Activated naive CD8-positive, alpha-beta T cell treated with anti-CD3 and anti-CD28 coated beads, Interleukin-2, amount 10 ng/mL, durations not matched to agents 7 days and 5 days (primary cell): Measurements from ENCODE around the gene LYSMD3. TPM values are rescaled to one million over a fixed set of nuclear protein-coding genes. Genes with fewer than 3 reads are reported as not detected.

Experiments used
- ATAC-seq: fragments of 150-1000 bp; cut with Tn5 transposase; one replicate; pipeline ENCODE4 v1.10.0; 2021; ENCODE audit warnings: low read depth, moderate library complexity
- POLR2A ChIA-PET: fragments of 350-600 bp; sonication (Branson Sonifier 250); formaldehyde crosslinking; loops from one replicate; lab custom pipeline; 2021; ENCODE audit warnings: antibody characterized with exemption; lab: Charles Lee
- DNase-seq: peaks from one replicate; pipeline ENCODE4 v3.0.0; 2021
- H3K27ac Mint-ChIP-seq: one replicate; pipeline ENCODE4 v1.8.0; 2022; ENCODE audit warnings: mild to moderate bottlenecking, mixed read lengths
- H3K27me3 Mint-ChIP-seq: one replicate; pipeline ENCODE4 v1.8.0; 2022; ENCODE audit warnings: mild to moderate bottlenecking, moderate library complexity, mixed read lengths
- H3K36me3 Mint-ChIP-seq: one replicate; pipeline ENCODE4 v1.8.0; 2021; ENCODE audit warnings: mild to moderate bottlenecking, mixed read lengths
- H3K4me1 Mint-ChIP-seq: one replicate; pipeline ENCODE4 v1.8.0; 2021; ENCODE audit warnings: mixed read lengths
- H3K4me3 Mint-ChIP-seq: one replicate; pipeline ENCODE4 v1.8.0; 2022; ENCODE audit warnings: mild to moderate bottlenecking, moderate library complexity, mixed read lengths
- H3K9me3 Mint-ChIP-seq: one replicate; pipeline ENCODE4 v1.8.0; 2021; ENCODE audit warnings: mixed read lengths
- total RNA-seq, 2 experiments: library from RNA; stranded (reverse); gene quantifications; one replicate each; pipeline ENCODE4 v1.2.3, GENCODE V29; 2021

Gene LYSMD3
- total RNA-seq, 2 experiments from 2014 or later: 21.3 to 22.0 TPM

DNA sequence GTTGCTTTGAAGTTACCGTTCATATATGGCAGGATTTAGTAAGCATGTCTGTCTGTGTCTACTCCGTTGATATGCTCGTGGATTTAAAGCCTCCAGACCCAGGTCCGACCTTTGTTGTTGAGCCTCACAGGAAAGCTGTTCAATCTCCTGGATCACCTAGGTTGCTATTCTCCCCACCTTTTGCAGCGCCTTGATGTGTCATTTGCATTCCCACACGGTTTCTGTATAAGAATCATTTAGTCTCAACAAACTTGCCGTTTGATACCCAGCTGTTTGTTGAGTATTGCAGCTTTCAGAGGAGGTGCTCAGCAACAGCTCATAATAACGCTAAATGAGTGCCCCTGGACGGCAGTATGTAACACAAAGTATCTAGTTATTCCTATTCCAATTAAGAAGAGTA is 28.0 kb upstream of the LYSMD3 start:
- Mint-ChIP-seq H3K4me1 (peaks cover 3% of the 10 kb centered on the region), H3K4me3 (no peak overlapping the region), H3K27me3 (peaks cover 69% of the 10 kb centered on the region), H3K27ac (no peak overlapping the region), H3K36me3 (no peaks in the 10 kb centered on the region), H3K9me3 (no peaks in the 10 kb centered on the region)
- ATAC-seq (no peak), DNase-seq (no peak)
- POLR2A ChIA-PET: no interaction called here

DNA sequence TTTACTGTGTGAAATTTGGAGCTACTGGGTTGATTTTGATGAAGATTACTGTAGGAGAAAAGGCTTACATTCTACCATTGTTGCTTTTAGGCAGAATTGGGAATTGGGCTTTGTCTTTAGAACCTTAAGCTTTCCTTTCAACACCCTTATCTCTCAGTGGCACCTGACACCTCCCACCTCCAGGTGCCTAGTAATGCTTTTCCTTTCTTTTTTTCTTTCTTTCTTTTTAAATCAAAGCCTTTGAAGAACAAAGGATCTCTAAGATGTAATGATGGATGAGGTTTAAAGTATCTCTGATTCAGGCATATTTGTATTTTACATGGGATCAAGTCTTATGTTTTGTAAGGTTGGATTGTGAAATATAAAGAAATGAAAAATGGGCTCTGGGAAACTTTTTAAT is 26.3 kb upstream of the LYSMD3 start:
- no peaks in the 10 kb centered on the region for H3K36me3 Mint-ChIP-seq
- H3K4me3 Mint-ChIP-seq: no peak overlapping the region
- ATAC-seq (no peak), DNase-seq (no peak)
- H3K27ac Mint-ChIP-seq: no peak overlapping the region
- H3K9me3 Mint-ChIP-seq: no peaks in the 10 kb centered on the region
- H3K4me1 Mint-ChIP-seq: peaks cover 3% of the 10 kb centered on the region
- H3K27me3 Mint-ChIP-seq: peaks cover 63% of the 10 kb centered on the region
- POLR2A ChIA-PET: no interaction called here

- Mint-ChIP-seq H3K9me3 (no peaks in the 10 kb centered on the region), H3K27me3 (peaks cover 59% of the 10 kb centered on the region), H3K4me3 (no peak overlapping the region), H3K4me1 (peaks cover 3% of the 10 kb centered on the region), H3K36me3 (no peaks in the 10 kb centered on the region), H3K27ac (no peak overlapping the region)
- DNase-seq (no peak), ATAC-seq (no peak)
- POLR2A ChIA-PET: no interaction called here
These were observed 25.1 kb upstream of the LYSMD3 start for GRCh38 chr5:90554358-90555006.

GRCh38 chr5:90553711-90554110 is 24.3 kb upstream of the LYSMD3 start:
- Mint-ChIP-seq H3K4me1 (peaks cover 3% of the 10 kb centered on the region), H3K9me3 (no peaks in the 10 kb centered on the region), H3K27me3 (peaks cover 57% of the 10 kb centered on the region), H3K4me3 (no peak overlapping the region), H3K27ac (no peak overlapping the region), H3K36me3 (no peaks in the 10 kb centered on the region)
- POLR2A ChIA-PET: no interaction called here
- DNase-seq (no peak), ATAC-seq (no peak)

GRCh38 chr5:90551376-90551775 is 22.0 kb upstream of the LYSMD3 start:
- peaks cover 38% of the 10 kb centered on the region for H3K27me3 Mint-ChIP-seq
- DNase-seq (no peak), ATAC-seq (no peak)
- no peaks in the 10 kb centered on the region for H3K4me1 Mint-ChIP-seq
- H3K9me3 Mint-ChIP-seq: no peaks in the 10 kb centered on the region
- POLR2A ChIA-PET: no interaction called here
- no peaks in the 10 kb centered on the region for H3K36me3 Mint-ChIP-seq
- H3K27ac Mint-ChIP-seq: no peak overlapping the region
- H3K4me3 Mint-ChIP-seq: no peak overlapping the region

DNA sequence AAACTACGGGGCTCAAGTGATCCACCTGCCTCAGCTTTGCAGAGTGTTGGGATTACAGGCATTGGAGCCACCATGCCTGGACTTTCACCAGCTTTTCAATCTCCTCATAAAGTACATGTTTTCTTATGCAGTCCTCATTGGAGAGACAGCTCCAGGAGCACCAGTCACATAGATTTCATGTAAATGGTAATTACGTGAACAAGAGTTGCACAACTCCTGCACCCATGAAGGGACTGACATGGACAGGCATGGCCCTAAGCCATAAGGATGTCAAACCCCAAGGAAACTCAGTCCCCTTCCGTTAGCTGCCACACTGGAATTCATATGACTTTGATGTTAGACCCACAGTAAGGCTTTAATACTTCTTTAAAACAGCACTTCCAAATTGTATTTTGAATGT is 21.6 kb upstream of the LYSMD3 start:
- ATAC-seq (no peak), DNase-seq (no peak)
- H3K27me3 Mint-ChIP-seq: peaks cover 35% of the 10 kb centered on the region
- H3K27ac Mint-ChIP-seq: no peak overlapping the region
- no peaks in the 10 kb centered on the region for H3K9me3 Mint-ChIP-seq
- no peak overlapping the region for H3K4me3 Mint-ChIP-seq
- POLR2A ChIA-PET: no interaction called here
- H3K4me1 Mint-ChIP-seq: no peaks in the 10 kb centered on the region
- no peaks in the 10 kb centered on the region for H3K36me3 Mint-ChIP-seq

DNA sequence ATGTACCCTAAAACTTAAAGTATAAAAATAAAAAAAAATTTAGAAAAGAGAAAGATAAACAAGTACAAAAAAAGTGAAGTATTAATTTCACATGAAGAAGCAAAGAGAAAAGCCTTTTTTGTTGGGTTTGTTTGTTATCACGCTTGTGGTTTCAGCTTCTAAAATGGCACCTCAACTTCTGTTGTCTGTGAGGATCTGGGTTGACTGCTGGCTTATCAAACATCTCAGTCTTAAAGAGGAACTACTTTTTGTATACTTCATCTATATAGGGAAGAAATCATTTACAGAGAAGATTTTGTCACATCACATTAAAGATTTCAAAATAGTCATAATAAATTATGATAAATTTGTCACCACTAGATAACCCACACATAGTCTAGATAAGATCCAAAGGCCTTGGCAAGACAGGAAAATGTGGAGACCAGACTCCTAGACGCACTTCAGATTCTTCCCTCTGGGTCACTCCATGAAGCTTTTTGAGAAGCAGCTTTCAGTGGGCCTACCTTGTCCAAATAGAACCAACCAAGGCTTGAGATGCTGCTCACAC is 20.4 kb upstream of the LYSMD3 start:
- H3K36me3 Mint-ChIP-seq: no peaks in the 10 kb centered on the region
- H3K27me3 Mint-ChIP-seq: peaks cover 27% of the 10 kb centered on the region
- DNase-seq: no peak
- no peak for ATAC-seq
- no peaks in the 10 kb centered on the region for H3K4me1 Mint-ChIP-seq
- no peak overlapping the region for H3K4me3 Mint-ChIP-seq
- no peak overlapping the region for H3K27ac Mint-ChIP-seq
- no peaks in the 10 kb centered on the region for H3K9me3 Mint-ChIP-seq
- POLR2A ChIA-PET: no interaction called here

DNA sequence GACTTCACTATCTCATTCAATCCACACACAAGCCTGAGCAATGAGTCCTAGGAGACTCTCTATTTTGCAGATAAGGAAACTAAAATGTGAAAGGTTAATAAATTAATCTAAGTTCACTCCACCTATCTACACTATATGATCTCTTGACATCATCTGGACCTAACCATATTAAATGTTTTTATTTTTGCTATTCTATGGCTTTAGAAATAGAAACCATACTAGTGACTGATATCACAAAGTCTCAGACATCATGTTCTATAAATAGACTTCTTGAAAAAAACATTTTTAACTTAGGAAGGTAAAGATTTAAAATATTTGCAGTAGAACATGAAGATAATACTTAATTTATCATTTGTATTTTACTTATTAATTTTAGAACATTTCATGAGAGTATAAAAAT is 19.8 kb upstream of the LYSMD3 start:
- ATAC-seq: no peak
- peaks cover 30% of the 10 kb centered on the region for H3K27me3 Mint-ChIP-seq
- H3K9me3 Mint-ChIP-seq: no peaks in the 10 kb centered on the region
- H3K4me3 Mint-ChIP-seq: no peak overlapping the region
- no peaks in the 10 kb centered on the region for H3K4me1 Mint-ChIP-seq
- DNase-seq: no peak
- no peaks in the 10 kb centered on the region for H3K36me3 Mint-ChIP-seq
- H3K27ac Mint-ChIP-seq: no peak overlapping the region
- POLR2A ChIA-PET: no interaction called here

GRCh38 chr5:90548069-90548593 is 18.7 kb upstream of the LYSMD3 start:
- Mint-ChIP-seq H3K36me3 (no peaks in the 10 kb centered on the region), H3K4me3 (no peak overlapping the region), H3K27ac (no peak overlapping the region), H3K4me1 (no peaks in the 10 kb centered on the region), H3K27me3 (peaks cover 29% of the 10 kb centered on the region), H3K9me3 (no peaks in the 10 kb centered on the region)
- ATAC-seq (no peak), DNase-seq (no peak)
- POLR2A ChIA-PET: no interaction called here

GRCh38 chr5:90547072-90547536 is 17.7 kb upstream of the LYSMD3 start:
- H3K27ac Mint-ChIP-seq: no peak overlapping the region
- DNase-seq (no peak), ATAC-seq (no peak)
- POLR2A ChIA-PET: no interaction called here
- H3K4me1 Mint-ChIP-seq: no peaks in the 10 kb centered on the region
- no peak overlapping the region for H3K4me3 Mint-ChIP-seq
- peaks cover 22% of the 10 kb centered on the region for H3K27me3 Mint-ChIP-seq
- H3K9me3 Mint-ChIP-seq: no peaks in the 10 kb centered on the region
- no peaks in the 10 kb centered on the region for H3K36me3 Mint-ChIP-seq

GRCh38 chr5:90546216-90546837 is 16.9 kb upstream of the LYSMD3 start:
- Mint-ChIP-seq H3K4me3 (no peak overlapping the region), H3K36me3 (no peaks in the 10 kb centered on the region), H3K9me3 (no peaks in the 10 kb centered on the region), H3K27ac (no peak overlapping the region), H3K27me3 (peaks cover 18% of the 10 kb centered on the region), H3K4me1 (no peaks in the 10 kb centered on the region)
- POLR2A ChIA-PET: no interaction called here
- DNase-seq: no peak
- no peak for ATAC-seq

DNA sequence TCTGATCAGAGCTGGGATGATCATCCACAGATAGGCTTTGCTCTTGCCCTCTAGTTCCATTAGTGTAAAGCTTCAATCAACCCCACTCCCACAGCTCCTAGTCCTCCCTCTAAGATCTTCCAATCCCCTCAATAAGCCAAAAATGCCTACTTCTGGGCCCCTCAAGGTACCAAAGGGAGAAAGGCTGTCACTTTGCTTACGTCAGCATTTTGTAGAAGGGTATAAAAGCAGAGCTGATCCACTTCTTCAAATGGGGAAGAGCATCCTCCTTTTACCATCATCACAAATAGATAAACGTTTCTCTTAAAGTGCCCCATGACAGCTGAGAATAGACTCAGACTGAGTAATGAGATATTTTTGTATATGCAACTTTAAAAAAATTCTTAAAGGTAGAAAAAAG is 16.1 kb upstream of the LYSMD3 start:
- POLR2A ChIA-PET: no interaction called here
- H3K27me3 Mint-ChIP-seq: peaks cover 18% of the 10 kb centered on the region
- no peaks in the 10 kb centered on the region for H3K9me3 Mint-ChIP-seq
- no peaks in the 10 kb centered on the region for H3K4me1 Mint-ChIP-seq
- H3K36me3 Mint-ChIP-seq: no peaks in the 10 kb centered on the region
- no peak overlapping the region for H3K4me3 Mint-ChIP-seq
- no peak for DNase-seq
- H3K27ac Mint-ChIP-seq: no peak overlapping the region
- no peak for ATAC-seq

DNA sequence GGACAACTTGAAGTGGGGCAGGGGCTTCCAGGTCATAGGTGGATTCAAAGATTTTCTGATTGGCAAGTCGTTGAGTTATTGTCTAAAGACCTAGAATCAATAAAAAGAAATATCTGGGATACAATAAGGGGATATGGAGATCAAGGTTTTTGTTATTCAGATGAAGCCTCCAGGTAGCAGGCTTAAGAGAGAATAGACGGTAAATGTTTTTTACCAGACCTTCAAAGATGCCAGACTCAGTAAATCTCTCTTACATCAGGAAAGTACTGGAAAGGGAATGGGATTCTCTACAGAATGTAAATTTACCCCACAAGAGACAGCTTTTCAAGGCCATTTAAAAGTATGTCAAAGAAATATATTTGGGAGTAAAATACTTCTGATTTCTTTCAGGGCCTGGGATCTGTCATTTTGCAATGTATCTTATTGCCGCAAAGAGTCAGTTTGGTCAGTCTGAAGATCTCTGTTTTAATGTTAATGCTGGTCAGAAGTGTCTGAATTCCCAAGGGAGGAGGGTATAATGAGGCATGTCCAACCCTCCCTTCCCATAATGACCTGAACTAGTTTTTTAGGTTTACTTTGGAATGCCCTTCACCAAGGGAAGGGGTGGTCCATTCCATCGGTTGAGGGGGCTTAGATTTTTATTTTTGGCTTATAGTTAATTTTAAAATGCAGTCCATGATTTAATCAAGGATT is 13.6 kb upstream of the LYSMD3 start:
- ATAC-seq (no peak), DNase-seq (no peak)
- Mint-ChIP-seq H3K9me3 (no peaks in the 10 kb centered on the region), H3K27me3 (peaks cover 26% of the 10 kb centered on the region), H3K27ac (no peak overlapping the region), H3K36me3 (no peaks in the 10 kb centered on the region), H3K4me1 (no peaks in the 10 kb centered on the region), H3K4me3 (no peak overlapping the region)
- POLR2A ChIA-PET: no interaction called here
